MM.1S (cell line): ENCODE data around the gene MYL5.

Experiments used
- DNase-seq: peaks from one replicate; pipeline ENCODE4 v3.0.0-alpha.2; 2015
- H2AFZ ChIP-seq: fragments of 300-600 bp; sonication (generic); 2 replicates; pipeline ENCODE4 v1.6.0; 2016; ENCODE audit warnings: antibody characterized with exemption, low read length
- H3F3A ChIP-seq: fragments of 300-600 bp; sonication (generic); 2 replicates; pipeline ENCODE4 v1.6.1; 2016; ENCODE audit warnings: mild to moderate bottlenecking, antibody characterized with exemption, low read length, moderate library complexity, mixed read lengths; ENCODE audit not compliant: insufficient read depth
- H3K27ac ChIP-seq: fragments of 300-600 bp; sonication (generic); 2 replicates; pipeline ENCODE4 v1.5.1; 2016; ENCODE audit warnings: mild to moderate bottlenecking, low read length
- H3K27me3 ChIP-seq: fragments of 300-600 bp; sonication (generic); replicated peaks from 2 replicates; pipeline ENCODE4 v1.6.0; 2016; ENCODE audit warnings: low read length; ENCODE audit not compliant: insufficient read depth
- H3K36me3 ChIP-seq: fragments of 300-600 bp; sonication (generic); replicated peaks from 2 replicates; pipeline ENCODE4 v1.6.1; 2016; ENCODE audit warnings: mild to moderate bottlenecking, low read length, mixed read lengths; ENCODE audit not compliant: insufficient read depth
- H3K4me1 ChIP-seq: fragments of 300-600 bp; sonication (generic); 2 replicates; pipeline ENCODE4 v1.6.1; 2016; ENCODE audit warnings: low read length, mixed read lengths
- H3K4me2 ChIP-seq: fragments of 300-600 bp; sonication (generic); 2 replicates; pipeline ENCODE4 v1.6.0; 2016; ENCODE audit warnings: low read depth, low read length
- H3K4me3 ChIP-seq: fragments of 300-600 bp; sonication (generic); 2 replicates; pipeline ENCODE4 v1.5.1; 2016; ENCODE audit warnings: low read length, mixed read lengths
- H3K79me2 ChIP-seq: fragments of 300-600 bp; sonication (generic); 2 replicates; pipeline ENCODE4 v1.6.1; 2016; ENCODE audit warnings: mixed run types, low read length, mixed read lengths
- H3K9ac ChIP-seq: fragments of 300-600 bp; sonication (generic); 2 replicates; pipeline ENCODE4 v1.6.1; 2016; ENCODE audit warnings: low read length, mixed read lengths
- H3K9me2 ChIP-seq: fragments of 300-600 bp; sonication (generic); replicated peaks from 2 replicates; pipeline ENCODE4 v1.6.1; 2016; ENCODE audit warnings: mild to moderate bottlenecking, low read length, mixed read lengths; ENCODE audit not compliant: insufficient read depth
- H3K9me3 ChIP-seq: fragments of 300-600 bp; sonication (generic); replicated peaks from 2 replicates; pipeline ENCODE4 v1.6.1; 2016; ENCODE audit warnings: mild to moderate bottlenecking, low read length, mixed read lengths; ENCODE audit not compliant: insufficient read depth
- H4K20me1 ChIP-seq: fragments of 300-600 bp; sonication (generic); 2 replicates; pipeline ENCODE4 v1.6.1; 2016; ENCODE audit warnings: mild to moderate bottlenecking, low read length, moderate library complexity, mixed read lengths; ENCODE audit not compliant: insufficient read depth
- CTCF ChIP-seq: fragments of 300-600 bp; sonication (generic); IDR thresholded peaks from 2 replicates; pipeline ENCODE4 v1.5.1; 2016; ENCODE audit warnings: antibody characterized with exemption, low read length, mixed read lengths
- EZH2 ChIP-seq: fragments of 300-600 bp; sonication (generic); optimal IDR thresholded peaks from 2 replicates; pipeline ENCODE3; 2017; ENCODE audit warnings: low read depth, mild to moderate bottlenecking, antibody characterized with exemption, low read length, mixed read lengths
- EZH2phosphoT487 ChIP-seq: fragments of 300-600 bp; sonication (generic); IDR thresholded peaks from 2 replicates; pipeline ENCODE4 v1.6.1; 2018; ENCODE audit warnings: antibody characterized with exemption, low read length

The MYL5 gene

DNA sequence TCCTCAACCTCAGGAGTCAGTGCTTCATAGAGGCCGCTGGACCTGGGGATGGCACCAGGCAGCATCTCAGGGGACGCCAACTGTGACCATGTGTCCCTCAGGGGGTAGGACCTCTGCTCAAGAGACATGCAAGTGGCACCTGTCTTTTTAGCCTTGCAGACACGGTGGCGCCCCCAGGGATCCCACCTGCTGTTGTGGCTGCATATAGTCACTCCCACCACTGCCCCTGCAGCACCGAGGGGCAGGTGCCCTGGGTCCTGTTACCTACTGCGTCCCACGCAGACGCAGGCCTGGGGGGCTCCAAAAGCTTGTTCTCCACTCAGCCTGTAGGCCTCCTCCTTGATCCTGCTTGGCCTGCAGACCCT, 2.5 kb downstream of the MYL5 start:
- H3K4me1 ChIP-seq, result no peaks in the 10 kb centered on the region
- H3K79me2 ChIP-seq, result no peaks in the 10 kb centered on the region
- no peak overlapping the region for H3K27ac ChIP-seq
- H3F3A ChIP-seq, result no peaks in the 10 kb centered on the region
- no peaks in the 10 kb centered on the region for H3K36me3 ChIP-seq
- H4K20me1 ChIP-seq, result no peaks in the 10 kb centered on the region
- TF ChIP-seq EZH2phosphoT487 (no peak), CTCF (no peak), EZH2 (no peak)
- H3K9ac ChIP-seq, result no peak overlapping the region
- H2AFZ ChIP-seq, result no peak overlapping the region
- DNase-seq, result no peak
- H3K27me3 ChIP-seq, result no peaks in the 10 kb centered on the region
- no peak overlapping the region for H3K4me2 ChIP-seq
- no peaks in the 10 kb centered on the region for H3K9me3 ChIP-seq
- no peaks in the 10 kb centered on the region for H3K9me2 ChIP-seq
- no peak overlapping the region for H3K4me3 ChIP-seq

DNA sequence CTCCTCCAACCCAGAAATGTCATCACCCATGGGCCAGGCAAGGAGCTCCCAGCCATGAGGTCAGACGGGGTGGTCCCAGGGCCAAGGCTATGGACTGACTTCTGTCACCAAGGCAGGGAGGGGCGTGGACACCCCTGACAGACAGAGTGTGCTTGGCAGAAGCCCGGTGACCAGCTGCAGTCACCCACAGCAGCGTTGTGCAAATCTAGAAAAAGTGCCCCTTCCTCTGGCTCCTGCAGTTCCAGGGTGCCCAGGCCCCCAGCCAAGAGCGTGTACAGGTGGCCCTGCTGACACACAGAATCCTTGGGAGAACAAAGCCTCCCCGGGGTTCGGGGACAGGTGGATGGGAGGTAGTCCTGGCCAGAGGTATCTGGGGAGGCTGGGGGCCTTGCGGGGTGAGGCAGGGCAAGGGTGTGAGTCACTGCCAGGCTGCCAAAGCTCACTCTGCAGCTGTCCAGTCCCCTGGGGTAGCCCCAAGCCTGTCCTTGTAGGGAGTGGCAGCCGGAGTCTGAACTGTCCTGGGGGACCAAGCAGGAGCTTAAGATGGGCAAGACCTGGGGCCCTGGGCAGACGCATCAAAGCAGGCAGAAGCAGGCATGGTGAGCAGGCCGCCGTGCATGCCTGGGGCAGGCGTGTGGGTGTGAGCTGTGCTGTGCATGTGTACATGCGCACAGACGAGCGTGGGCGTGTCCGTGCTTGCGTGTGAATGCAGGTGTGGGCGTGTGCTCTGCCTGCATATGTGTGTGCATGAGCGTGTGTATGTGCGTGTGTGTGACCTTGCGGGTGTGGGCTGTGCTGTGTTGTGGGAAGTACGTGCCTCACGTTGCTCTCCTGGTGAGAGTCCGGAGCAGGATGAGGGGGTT, 3.3 kb downstream of the MYL5 start:
- H3K9me3 ChIP-seq, result no peaks in the 10 kb centered on the region
- no peaks in the 10 kb centered on the region for H3K9me2 ChIP-seq
- no peak for TF ChIP-seq EZH2
- TF ChIP-seq EZH2phosphoT487, result no peak
- no peak for TF ChIP-seq CTCF
- H3F3A ChIP-seq, result no peaks in the 10 kb centered on the region
- no peaks in the 10 kb centered on the region for H3K27me3 ChIP-seq
- no peak overlapping the region for H3K4me2 ChIP-seq
- no peak overlapping the region for H3K27ac ChIP-seq
- H3K4me3 ChIP-seq, result no peak overlapping the region
- H3K36me3 ChIP-seq, result no peaks in the 10 kb centered on the region
- no peaks in the 10 kb centered on the region for H4K20me1 ChIP-seq
- DNase-seq, result no peak
- H2AFZ ChIP-seq, result no peak overlapping the region
- H3K4me1 ChIP-seq, result no peaks in the 10 kb centered on the region
- no peak overlapping the region for H3K9ac ChIP-seq
- H3K79me2 ChIP-seq, result no peaks in the 10 kb centered on the region

GRCh38 chr4:678331-679103, 4.2 kb downstream of the MYL5 start:
- no peaks in the 10 kb centered on the region for H3F3A ChIP-seq
- no peak overlapping the region for H3K4me3 ChIP-seq
- no peak for TF ChIP-seq CTCF
- TF ChIP-seq EZH2, result no peak
- no peak for TF ChIP-seq EZH2phosphoT487
- H3K4me2 ChIP-seq, result no peak overlapping the region
- H3K4me1 ChIP-seq, result no peaks in the 10 kb centered on the region
- no peaks in the 10 kb centered on the region for H3K27me3 ChIP-seq
- H3K27ac ChIP-seq, result no peak overlapping the region
- DNase-seq, result no peak
- no peaks in the 10 kb centered on the region for H3K79me2 ChIP-seq
- H3K36me3 ChIP-seq, result no peaks in the 10 kb centered on the region
- no peaks in the 10 kb centered on the region for H3K9me2 ChIP-seq
- H3K9me3 ChIP-seq, result no peaks in the 10 kb centered on the region
- no peak overlapping the region for H3K9ac ChIP-seq
- no peak overlapping the region for H2AFZ ChIP-seq
- H4K20me1 ChIP-seq, result no peaks in the 10 kb centered on the region
